LNCAP (cell line): ENCODE results near the gene ATAD1.

Experiments used
- TF ChIP-seq, protein P1 (sequence below): fragments of 450-650 bp; IDR thresholded peaks from 2 replicates; pipeline ENCODE4 v1.5.1; 2017; ENCODE audit warnings: mild to moderate bottlenecking

The ATAD1 gene

DNA sequence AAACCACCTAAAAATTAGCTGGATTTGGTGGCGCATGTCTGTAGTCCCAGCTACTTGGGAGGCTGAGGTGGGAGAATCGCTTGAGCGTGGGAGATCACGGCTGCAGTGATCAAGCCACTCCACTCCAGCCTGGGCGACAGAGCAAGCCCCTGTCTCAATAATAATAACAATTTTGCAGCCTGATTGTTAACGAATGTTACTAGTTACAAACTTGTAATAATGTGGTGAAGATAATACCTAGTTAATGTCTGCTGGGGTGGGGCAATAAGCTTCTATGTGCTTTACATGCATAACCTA, 1.2 kb upstream of the ATAD1 start:
- TF ChIP-seq, protein P1, sequence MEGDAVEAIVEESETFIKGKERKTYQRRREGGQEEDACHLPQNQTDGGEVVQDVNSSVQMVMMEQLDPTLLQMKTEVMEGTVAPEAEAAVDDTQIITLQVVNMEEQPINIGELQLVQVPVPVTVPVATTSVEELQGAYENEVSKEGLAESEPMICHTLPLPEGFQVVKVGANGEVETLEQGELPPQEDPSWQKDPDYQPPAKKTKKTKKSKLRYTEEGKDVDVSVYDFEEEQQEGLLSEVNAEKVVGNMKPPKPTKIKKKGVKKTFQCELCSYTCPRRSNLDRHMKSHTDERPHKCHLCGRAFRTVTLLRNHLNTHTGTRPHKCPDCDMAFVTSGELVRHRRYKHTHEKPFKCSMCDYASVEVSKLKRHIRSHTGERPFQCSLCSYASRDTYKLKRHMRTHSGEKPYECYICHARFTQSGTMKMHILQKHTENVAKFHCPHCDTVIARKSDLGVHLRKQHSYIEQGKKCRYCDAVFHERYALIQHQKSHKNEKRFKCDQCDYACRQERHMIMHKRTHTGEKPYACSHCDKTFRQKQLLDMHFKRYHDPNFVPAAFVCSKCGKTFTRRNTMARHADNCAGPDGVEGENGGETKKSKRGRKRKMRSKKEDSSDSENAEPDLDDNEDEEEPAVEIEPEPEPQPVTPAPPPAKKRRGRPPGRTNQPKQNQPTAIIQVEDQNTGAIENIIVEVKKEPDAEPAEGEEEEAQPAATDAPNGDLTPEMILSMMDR = no peak

- TF ChIP-seq, protein P1 = no peak
Measured at GRCh38 chr10:87818505-87819288, 671 bp upstream of the ATAD1 start.

DNA sequence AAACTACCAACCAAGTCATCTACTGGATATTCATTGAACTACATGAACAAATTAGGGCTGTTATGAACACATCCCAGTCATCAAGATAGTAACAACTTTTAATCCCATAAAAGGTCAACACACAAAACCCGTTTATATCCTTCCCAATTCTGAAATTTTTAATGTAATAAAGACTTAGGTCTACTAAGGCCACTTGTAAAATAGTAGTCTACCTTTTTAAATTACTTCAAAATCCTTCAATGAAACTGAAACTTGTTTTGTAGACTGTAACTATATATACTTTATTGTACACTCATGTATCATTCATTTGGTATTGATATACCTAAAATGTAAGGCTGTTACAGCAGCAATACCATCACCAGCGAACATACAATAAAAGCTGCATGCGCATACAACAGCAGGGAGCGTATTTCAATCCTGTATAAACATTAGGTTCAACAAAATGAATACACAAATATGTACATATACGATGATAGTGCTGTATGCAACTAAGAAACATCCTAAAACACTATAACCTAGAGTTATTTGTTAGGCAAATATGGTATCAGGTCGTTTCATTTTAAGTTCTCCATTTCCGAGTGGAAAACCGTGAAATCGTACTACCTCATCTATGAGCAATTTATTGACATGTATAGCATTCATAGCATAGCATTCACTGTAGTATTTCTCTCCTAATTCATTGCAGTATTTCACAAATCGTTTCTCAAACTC, 973 bp downstream of the ATAD1 start:
- TF ChIP-seq, protein P1 = no peak

- TF ChIP-seq, protein P1 = no peak
Measured at GRCh38 chr10:87816163-87816897, 1.7 kb downstream of the ATAD1 start.

DNA sequence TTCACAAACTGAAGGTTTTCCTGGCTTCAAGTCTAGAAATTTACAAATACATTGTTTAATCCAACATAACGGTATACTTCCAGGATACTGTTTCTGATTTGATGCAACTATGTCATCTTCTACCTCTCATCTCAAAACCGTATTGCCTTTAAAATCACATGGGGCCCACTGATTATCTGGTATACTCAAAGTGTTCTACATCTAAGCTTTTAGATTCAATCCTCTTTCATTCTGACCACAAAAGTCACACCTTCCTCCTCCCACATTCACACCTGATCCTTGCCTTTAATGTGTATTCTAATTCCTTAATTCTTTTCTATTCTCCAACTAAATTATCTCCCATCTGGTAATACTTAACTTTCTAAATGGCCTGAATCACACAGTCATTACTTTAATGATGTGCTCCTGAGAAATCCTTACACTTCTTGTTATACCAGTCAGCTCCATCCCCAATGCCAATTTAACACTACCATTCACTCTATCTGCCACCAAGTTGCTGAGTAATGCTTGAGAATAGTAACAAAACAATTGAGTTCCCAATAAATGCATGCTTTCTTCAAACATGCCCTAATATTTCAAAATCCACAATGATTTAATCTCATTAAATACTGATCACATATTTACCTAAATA, 13.0 kb downstream of the ATAD1 start:
- TF ChIP-seq, protein P1 = no peak

DNA sequence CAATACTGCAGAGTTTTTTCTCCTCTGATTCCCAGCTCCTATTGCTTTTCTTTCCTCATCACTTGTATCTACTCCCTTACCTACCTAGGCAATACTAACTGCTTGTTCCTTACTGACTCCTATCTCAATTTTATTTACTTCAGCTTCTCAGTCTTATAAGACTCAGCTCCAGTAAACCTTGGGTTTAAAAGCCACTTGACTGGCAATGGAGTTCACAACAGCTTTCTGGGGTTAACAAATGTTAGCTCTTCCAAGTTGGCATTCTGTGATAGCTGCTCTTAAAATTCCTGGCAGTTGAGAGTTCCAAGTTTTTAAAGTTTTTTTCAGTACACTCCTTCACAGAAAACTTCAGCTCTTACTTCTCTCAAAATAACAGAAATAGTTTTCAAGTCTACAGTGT, 14.2 kb downstream of the ATAD1 start:
- TF ChIP-seq, protein P1 = no peak

GRCh38 chr10:87803328-87803727, 14.7 kb downstream of the ATAD1 start:
- TF ChIP-seq, protein P1 = no peak
